ENCODE results near the gene ADSL. TPM values are rescaled to one million over a fixed set of nuclear protein-coding genes. Genes with fewer than 3 reads are reported as not detected.
A peak's percentile ranks its signal among the peaks of the same experiment; 100 is the strongest.
"Not testable (repeated sequence)": the region's sequence is repeated elsewhere in the genome, so short reads cannot be mapped to it uniquely, and the experiment has no call there.

Gene ADSL
- total RNA-seq, 1 donor from 2014 or later = 74.1 TPM

GRCh38 chr22:40305625-40306024, 40.7 kb upstream of the ADSL start:
- peaks cover 14% of the 10 kb centered on the region for H3K4me1 Mint-ChIP-seq (ENCODE audit: unreplicated experiment)
- no peaks in the 10 kb centered on the region for H3K27me3 Mint-ChIP-seq (ENCODE audit: unreplicated experiment)
- no peaks in the 10 kb centered on the region for H3K9me3 Mint-ChIP-seq (ENCODE audit: unreplicated experiment)
- TF ChIP-seq CTCF (IDR thresholded peaks at IDR 0.05) = no peak
- H3K27ac Mint-ChIP-seq (ENCODE audit: unreplicated experiment) = no peak overlapping the region
- no peak overlapping the region for H3K4me3 Mint-ChIP-seq (ENCODE audit: unreplicated experiment)
- no peak for DNase-seq (ENCODE audit: extremely low spot score, unreplicated experiment)
- peaks cover 35% of the 10 kb centered on the region for H3K36me3 Mint-ChIP-seq (ENCODE audit: unreplicated experiment)

- Mint-ChIP-seq H3K4me1 (ENCODE audit: unreplicated experiment) (peaks cover 27% of the 10 kb centered on the region), H3K27me3 (ENCODE audit: unreplicated experiment) (no peaks in the 10 kb centered on the region), H3K9me3 (ENCODE audit: unreplicated experiment) (no peaks in the 10 kb centered on the region), H3K36me3 (ENCODE audit: unreplicated experiment) (peaks cover 49% of the 10 kb centered on the region), H3K27ac (ENCODE audit: unreplicated experiment) (no peak overlapping the region), H3K4me3 (ENCODE audit: unreplicated experiment) (no peak overlapping the region)
- no peak for DNase-seq (ENCODE audit: extremely low spot score, unreplicated experiment)
- TF ChIP-seq CTCF (IDR thresholded peaks at IDR 0.05) = no peak
Measured at GRCh38 chr22:40308999-40309573, 37.2 kb upstream of the ADSL start.

GRCh38 chr22:40309631-40310030, 36.7 kb upstream of the ADSL start:
- DNase-seq (ENCODE audit: extremely low spot score, unreplicated experiment) = no peak
- Mint-ChIP-seq H3K27ac (ENCODE audit: unreplicated experiment) (peak overlapping the region; percentile 61), H3K9me3 (ENCODE audit: unreplicated experiment) (no peaks in the 10 kb centered on the region), H3K27me3 (ENCODE audit: unreplicated experiment) (no peaks in the 10 kb centered on the region), H3K36me3 (ENCODE audit: unreplicated experiment) (peaks cover 52% of the 10 kb centered on the region), H3K4me1 (ENCODE audit: unreplicated experiment) (peaks cover 27% of the 10 kb centered on the region), H3K4me3 (ENCODE audit: unreplicated experiment) (no peak overlapping the region)
- no peak for TF ChIP-seq CTCF (IDR thresholded peaks at IDR 0.05)

GRCh38 chr22:40310081-40310767, 36.1 kb upstream of the ADSL start:
- Mint-ChIP-seq H3K27ac (ENCODE audit: unreplicated experiment) (peak overlapping the region; percentile 61), H3K36me3 (ENCODE audit: unreplicated experiment) (peaks cover 54% of the 10 kb centered on the region), H3K4me3 (ENCODE audit: unreplicated experiment) (no peak overlapping the region), H3K9me3 (ENCODE audit: unreplicated experiment) (no peaks in the 10 kb centered on the region), H3K4me1 (ENCODE audit: unreplicated experiment) (peaks cover 27% of the 10 kb centered on the region), H3K27me3 (ENCODE audit: unreplicated experiment) (no peaks in the 10 kb centered on the region)
- no peak for DNase-seq (ENCODE audit: extremely low spot score, unreplicated experiment)
- TF ChIP-seq CTCF (IDR thresholded peaks at IDR 0.05) = no peak

- Mint-ChIP-seq H3K36me3 (ENCODE audit: unreplicated experiment) (peaks cover 56% of the 10 kb centered on the region), H3K27ac (ENCODE audit: unreplicated experiment) (peak overlapping the region; percentile 61), H3K4me1 (ENCODE audit: unreplicated experiment) (peaks cover 27% of the 10 kb centered on the region), H3K27me3 (ENCODE audit: unreplicated experiment) (no peaks in the 10 kb centered on the region), H3K9me3 (ENCODE audit: unreplicated experiment) (no peaks in the 10 kb centered on the region), H3K4me3 (ENCODE audit: unreplicated experiment) (no peak overlapping the region)
- no peak for TF ChIP-seq CTCF (IDR thresholded peaks at IDR 0.05)
- no peak for DNase-seq (ENCODE audit: extremely low spot score, unreplicated experiment)
Measured at GRCh38 chr22:40310768-40311120, 35.6 kb upstream of the ADSL start.

GRCh38 chr22:40311646-40312045, 34.7 kb upstream of the ADSL start:
- H3K27me3 Mint-ChIP-seq (ENCODE audit: unreplicated experiment); H3K9me3 Mint-ChIP-seq (ENCODE audit: unreplicated experiment); H3K27ac Mint-ChIP-seq (ENCODE audit: unreplicated experiment); DNase-seq (ENCODE audit: extremely low spot score, unreplicated experiment); H3K4me3 Mint-ChIP-seq (ENCODE audit: unreplicated experiment): not testable (repeated sequence)
- Mint-ChIP-seq H3K4me1 (ENCODE audit: unreplicated experiment) (peaks cover 27% of the 10 kb centered on the region), H3K36me3 (ENCODE audit: unreplicated experiment) (peaks cover 64% of the 10 kb centered on the region)
